Measurements from ENCODE around the gene SBF1. TPM values are rescaled to one million over a fixed set of nuclear protein-coding genes. Genes with fewer than 3 reads are reported as not detected.
A peak's percentile ranks its signal among the peaks of the same experiment; 100 is the strongest.

SBF1 gene
- total RNA-seq, 1 experiment from 2014 or later: 82.1 TPM

DNA sequence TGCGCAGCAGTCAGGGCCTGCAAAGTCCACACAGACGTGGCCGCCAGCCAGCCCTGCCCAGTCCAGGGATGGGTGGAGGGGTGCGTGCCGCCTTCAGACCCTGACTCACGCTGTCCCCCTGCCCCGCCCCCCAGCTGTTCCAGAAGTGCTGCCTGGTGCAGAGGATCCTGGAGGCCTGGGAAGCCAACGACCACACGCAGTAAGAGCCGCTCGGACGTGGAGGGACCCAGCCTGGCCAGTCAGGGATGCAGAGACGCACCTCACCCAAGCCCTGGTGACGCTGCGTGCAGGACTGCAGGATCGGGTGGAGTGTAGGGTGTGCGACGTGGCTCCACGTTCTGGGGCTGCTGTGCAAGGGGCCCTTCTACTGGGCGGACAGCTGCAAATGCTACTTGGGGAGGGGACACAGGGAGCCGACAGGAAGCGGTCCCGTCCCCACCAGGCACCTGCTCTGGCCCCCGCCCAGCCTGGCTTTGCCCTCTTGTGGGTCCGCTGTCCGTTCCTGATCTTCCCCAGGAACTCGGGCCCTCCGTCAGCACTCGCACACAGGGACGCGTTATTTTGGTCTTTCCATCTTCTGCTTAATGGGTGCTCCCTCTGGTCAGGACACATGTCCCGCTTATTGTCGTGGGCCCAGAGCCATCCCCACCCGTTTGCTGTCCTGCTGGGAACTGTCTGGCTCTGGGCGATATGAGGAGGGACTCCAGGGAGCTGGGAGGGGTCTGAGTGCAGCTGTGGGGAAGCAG lies 42.5 kb downstream of the SBF1 start:
- POLR2A ChIA-PET: no interaction called here
- CTCF ChIA-PET: no interaction called here
- intact Hi-C loops (cut with micrococcal nuclease): no loop called here
- TF ChIP-seq, protein P1, sequence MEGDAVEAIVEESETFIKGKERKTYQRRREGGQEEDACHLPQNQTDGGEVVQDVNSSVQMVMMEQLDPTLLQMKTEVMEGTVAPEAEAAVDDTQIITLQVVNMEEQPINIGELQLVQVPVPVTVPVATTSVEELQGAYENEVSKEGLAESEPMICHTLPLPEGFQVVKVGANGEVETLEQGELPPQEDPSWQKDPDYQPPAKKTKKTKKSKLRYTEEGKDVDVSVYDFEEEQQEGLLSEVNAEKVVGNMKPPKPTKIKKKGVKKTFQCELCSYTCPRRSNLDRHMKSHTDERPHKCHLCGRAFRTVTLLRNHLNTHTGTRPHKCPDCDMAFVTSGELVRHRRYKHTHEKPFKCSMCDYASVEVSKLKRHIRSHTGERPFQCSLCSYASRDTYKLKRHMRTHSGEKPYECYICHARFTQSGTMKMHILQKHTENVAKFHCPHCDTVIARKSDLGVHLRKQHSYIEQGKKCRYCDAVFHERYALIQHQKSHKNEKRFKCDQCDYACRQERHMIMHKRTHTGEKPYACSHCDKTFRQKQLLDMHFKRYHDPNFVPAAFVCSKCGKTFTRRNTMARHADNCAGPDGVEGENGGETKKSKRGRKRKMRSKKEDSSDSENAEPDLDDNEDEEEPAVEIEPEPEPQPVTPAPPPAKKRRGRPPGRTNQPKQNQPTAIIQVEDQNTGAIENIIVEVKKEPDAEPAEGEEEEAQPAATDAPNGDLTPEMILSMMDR (IDR thresholded peaks at IDR 0.05; ENCODE audit: unreplicated experiment): no peak
- peaks cover 68% of the 10 kb centered on the region for H3K36me3 Mint-ChIP-seq (ENCODE audit: insufficient read depth, unreplicated experiment)
- no peaks in the 10 kb centered on the region for H3K27me3 Mint-ChIP-seq (ENCODE audit: insufficient read depth, unreplicated experiment)
- BruUV-seq (replicated peaks): no TSS peak
- no peak for DNase-seq (ENCODE audit: unreplicated experiment)
- no peaks in the 10 kb centered on the region for H3K9me3 Mint-ChIP-seq (ENCODE audit: unreplicated experiment)
- no peaks in the 10 kb centered on the region for H3K4me1 Mint-ChIP-seq (ENCODE audit: insufficient read depth, unreplicated experiment)
- no peak overlapping the region for H3K27ac Mint-ChIP-seq (ENCODE audit: low read depth, unreplicated experiment)
- no peak overlapping the region for H3K4me3 Mint-ChIP-seq (ENCODE audit: unreplicated experiment)

DNA sequence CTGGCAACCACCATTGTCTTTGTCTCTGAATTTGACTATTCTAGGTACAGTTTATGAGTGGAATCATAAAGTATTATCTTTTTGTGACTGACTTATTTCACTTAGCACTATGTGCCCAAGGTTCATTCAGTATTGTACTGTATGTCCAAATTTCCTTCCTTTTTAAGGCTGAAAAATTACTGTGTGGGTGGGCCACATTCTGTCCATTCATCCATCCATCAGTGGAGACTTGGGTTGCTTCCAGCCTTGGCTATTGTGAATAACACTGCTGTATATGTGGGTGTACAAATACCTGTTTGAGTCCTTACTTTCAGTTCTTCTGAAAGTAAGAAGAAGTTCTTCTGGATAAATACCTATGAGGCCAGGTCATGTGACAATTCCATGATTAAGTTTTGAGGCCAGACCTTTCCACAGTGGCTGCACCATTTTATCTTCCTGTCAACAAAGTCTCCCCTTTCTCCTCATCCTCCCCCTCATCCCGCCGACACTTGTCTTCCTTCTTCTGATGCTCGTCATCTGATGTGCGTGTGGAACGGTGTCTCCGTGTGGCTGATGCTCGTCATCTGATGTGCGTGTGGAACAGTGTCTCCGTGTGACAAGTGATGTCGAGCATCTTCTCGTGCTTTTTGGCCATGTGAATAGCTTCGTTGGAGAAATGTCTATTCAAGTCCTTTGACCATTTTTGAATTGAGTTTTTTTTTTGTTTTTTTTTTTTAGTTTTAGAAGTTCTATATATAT lies 49.5 kb downstream of the SBF1 start:
- no TSS peak for BruUV-seq (replicated peaks)
- Mint-ChIP-seq H3K4me1 (ENCODE audit: insufficient read depth, unreplicated experiment) (no peaks in the 10 kb centered on the region), H3K9me3 (ENCODE audit: unreplicated experiment) (no peaks in the 10 kb centered on the region), H3K27me3 (ENCODE audit: insufficient read depth, unreplicated experiment) (no peaks in the 10 kb centered on the region), H3K27ac (ENCODE audit: low read depth, unreplicated experiment) (peak overlapping the region; percentile 21), H3K4me3 (ENCODE audit: unreplicated experiment) (no peak overlapping the region), H3K36me3 (ENCODE audit: insufficient read depth, unreplicated experiment) (peaks cover 83% of the 10 kb centered on the region)
- CTCF ChIA-PET: interaction anchor here (1.0 kb wide), 1 partner anchor 25 kb away, joined by 5 read pairs; no protein-coding TSS in a partner anchor
- intact Hi-C loops (cut with micrococcal nuclease): no loop called here
- TF ChIP-seq, protein P1 (IDR thresholded peaks at IDR 0.05; ENCODE audit: unreplicated experiment): no peak
- no peak for DNase-seq (ENCODE audit: unreplicated experiment)
- POLR2A ChIA-PET: no interaction called here

DNA sequence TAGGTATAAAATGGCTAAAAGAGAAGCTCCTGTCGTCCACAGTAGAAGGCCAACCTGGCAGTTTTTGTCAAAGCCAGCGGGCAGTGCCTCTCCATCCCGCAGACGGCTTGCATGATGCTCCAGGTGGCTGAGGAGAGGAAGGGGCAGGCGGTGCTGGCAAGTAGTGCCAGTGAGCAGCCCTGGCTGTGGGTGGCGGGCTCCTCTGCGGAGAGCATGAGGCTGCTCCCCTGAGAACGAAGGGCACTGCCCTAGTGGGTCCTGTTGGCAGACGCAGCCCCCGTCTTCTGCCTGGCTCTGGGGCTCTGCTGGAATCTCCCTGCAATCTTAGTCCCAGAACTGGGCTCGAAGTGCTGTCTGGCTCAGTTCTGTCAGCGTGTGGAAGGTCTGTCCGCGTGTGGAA lies 50.9 kb downstream of the SBF1 start:
- intact Hi-C loops (cut with micrococcal nuclease): no loop called here
- ChIA-PET POLR2A (no interaction called here), CTCF (interaction anchor here (1.1 kb wide), 1 partner anchor 171 kb away, joined by 4 read pairs; no protein-coding TSS in a partner anchor)
- TF ChIP-seq, protein P1 (IDR thresholded peaks at IDR 0.05; ENCODE audit: unreplicated experiment): no peak
- no peaks in the 10 kb centered on the region for H3K4me1 Mint-ChIP-seq (ENCODE audit: insufficient read depth, unreplicated experiment)
- no peak overlapping the region for H3K27ac Mint-ChIP-seq (ENCODE audit: low read depth, unreplicated experiment)
- H3K36me3 Mint-ChIP-seq (ENCODE audit: insufficient read depth, unreplicated experiment): peaks cover 83% of the 10 kb centered on the region
- H3K27me3 Mint-ChIP-seq (ENCODE audit: insufficient read depth, unreplicated experiment): no peaks in the 10 kb centered on the region
- H3K9me3 Mint-ChIP-seq (ENCODE audit: unreplicated experiment): no peaks in the 10 kb centered on the region
- no peak overlapping the region for H3K4me3 Mint-ChIP-seq (ENCODE audit: unreplicated experiment)
- no peak for DNase-seq (ENCODE audit: unreplicated experiment)
- no TSS peak for BruUV-seq (replicated peaks)
